Right lobe of liver (tissue), 4 donors: ENCODE data around the gene FRMD4A.

Experiments
- POLR2A ChIP-seq: fragments of 450-650 bp; IDR thresholded peaks from one replicate; pipeline ENCODE4 v1.6.1; 2017; ENCODE audit warnings: antibody characterized with exemption, mild to moderate bottlenecking
- TF ChIP-seq, protein P1 (sequence below), 4 donors: fragments of 200-600 bp in 3 of 4; fragments of 450-650 bp in 1 of 4; IDR thresholded peaks; one replicate each; pipeline versions ENCODE4 v1.5.1 to v1.8.0; 2016 to 2022; ENCODE audit warnings: antibody characterized with exemption in 4 of 4, mild to moderate bottlenecking in 2 of 4
- donor health status: DM: no; HTN: no; CAD: no.
- donor health status: DM: no; HTN: no; CAD: no.
- donor health status: DM: no; HTN: yes; CAD: no.

DNA sequence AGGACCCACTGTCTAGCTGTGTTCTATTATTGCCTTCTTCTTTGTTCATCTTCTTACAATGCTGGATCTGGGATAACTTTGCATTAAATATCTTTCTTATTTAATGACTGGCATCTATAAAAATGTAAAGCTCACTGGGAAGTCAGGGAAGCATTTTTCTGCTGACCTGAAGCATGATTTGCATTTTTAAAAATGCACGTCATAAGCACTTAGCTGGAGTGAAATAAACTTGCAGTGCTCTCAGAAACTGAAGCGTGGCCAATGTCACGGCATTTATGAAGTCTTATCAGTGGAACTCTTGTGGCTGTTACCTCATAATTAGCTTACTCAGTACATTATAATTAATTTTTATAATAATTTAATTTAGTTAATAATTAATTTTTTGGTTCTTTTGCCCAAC, 59.1 kb downstream of the FRMD4A start:
- TF ChIP-seq, protein P1, sequence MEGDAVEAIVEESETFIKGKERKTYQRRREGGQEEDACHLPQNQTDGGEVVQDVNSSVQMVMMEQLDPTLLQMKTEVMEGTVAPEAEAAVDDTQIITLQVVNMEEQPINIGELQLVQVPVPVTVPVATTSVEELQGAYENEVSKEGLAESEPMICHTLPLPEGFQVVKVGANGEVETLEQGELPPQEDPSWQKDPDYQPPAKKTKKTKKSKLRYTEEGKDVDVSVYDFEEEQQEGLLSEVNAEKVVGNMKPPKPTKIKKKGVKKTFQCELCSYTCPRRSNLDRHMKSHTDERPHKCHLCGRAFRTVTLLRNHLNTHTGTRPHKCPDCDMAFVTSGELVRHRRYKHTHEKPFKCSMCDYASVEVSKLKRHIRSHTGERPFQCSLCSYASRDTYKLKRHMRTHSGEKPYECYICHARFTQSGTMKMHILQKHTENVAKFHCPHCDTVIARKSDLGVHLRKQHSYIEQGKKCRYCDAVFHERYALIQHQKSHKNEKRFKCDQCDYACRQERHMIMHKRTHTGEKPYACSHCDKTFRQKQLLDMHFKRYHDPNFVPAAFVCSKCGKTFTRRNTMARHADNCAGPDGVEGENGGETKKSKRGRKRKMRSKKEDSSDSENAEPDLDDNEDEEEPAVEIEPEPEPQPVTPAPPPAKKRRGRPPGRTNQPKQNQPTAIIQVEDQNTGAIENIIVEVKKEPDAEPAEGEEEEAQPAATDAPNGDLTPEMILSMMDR (IDR thresholded peaks at IDR 0.05) = no peak
- no peak for TF ChIP-seq POLR2A
